ENCODE data around the gene ARFGEF3.

Gene ARFGEF3

GRCh38 chr6:138307816-138308730 is 146.3 kb downstream of the ARFGEF3 start:
- FAIRE-seq = no peak
- DNase-seq (ENCODE audit: low spot score) = no peak

GRCh38 chr6:138308731-138309110 is 147.0 kb downstream of the ARFGEF3 start:
- FAIRE-seq (no peak), DNase-seq (ENCODE audit: low spot score) (no peak)

- FAIRE-seq (no peak), DNase-seq (ENCODE audit: low spot score) (no peak)
These were observed 148.0 kb downstream of the ARFGEF3 start for GRCh38 chr6:138309695-138310094.

- FAIRE-seq (no peak), DNase-seq (ENCODE audit: low spot score) (no peak)
These were observed 148.6 kb downstream of the ARFGEF3 start for GRCh38 chr6:138310294-138310693.

GRCh38 chr6:138310821-138311220 is 149.1 kb downstream of the ARFGEF3 start:
- FAIRE-seq (no peak), DNase-seq (ENCODE audit: low spot score) (no peak)

- FAIRE-seq (no peak), DNase-seq (ENCODE audit: low spot score) (no peak)
These were observed 149.5 kb downstream of the ARFGEF3 start for GRCh38 chr6:138311268-138311667.

- DNase-seq (ENCODE audit: low spot score) (no peak), FAIRE-seq (no peak)
These were observed 157.1 kb downstream of the ARFGEF3 start for GRCh38 chr6:138318741-138319375.

- DNase-seq (ENCODE audit: low spot score) (no peak), FAIRE-seq (no peak)
These were observed 160.2 kb downstream of the ARFGEF3 start for GRCh38 chr6:138321934-138322333.

- FAIRE-seq (no peak), DNase-seq (ENCODE audit: low spot score) (no peak)
These were observed 162.1 kb downstream of the ARFGEF3 start for GRCh38 chr6:138323821-138324220.

- DNase-seq (ENCODE audit: low spot score) (no peak), FAIRE-seq (no peak)
These were observed 166.5 kb downstream of the ARFGEF3 start for GRCh38 chr6:138328210-138328609.

GRCh38 chr6:138330763-138331162 is 169.0 kb downstream of the ARFGEF3 start:
- FAIRE-seq (no peak), DNase-seq (ENCODE audit: low spot score) (no peak)

- DNase-seq (ENCODE audit: low spot score) (no peak), FAIRE-seq (no peak)
These were observed 169.7 kb downstream of the ARFGEF3 start for GRCh38 chr6:138331444-138331843.

- no peak for DNase-seq (ENCODE audit: low spot score)
- FAIRE-seq = no peak
These were observed 170.2 kb downstream of the ARFGEF3 start for GRCh38 chr6:138331984-138332383.

GRCh38 chr6:138334000-138334399 is 172.3 kb downstream of the ARFGEF3 start:
- DNase-seq (ENCODE audit: low spot score) (no peak), FAIRE-seq (no peak)

- DNase-seq (ENCODE audit: low spot score) (no peak), FAIRE-seq (no peak)
These were observed 173.2 kb downstream of the ARFGEF3 start for GRCh38 chr6:138334963-138335362.

- no peak for FAIRE-seq
These were observed 174.5 kb downstream of the ARFGEF3 start for GRCh38 chr6:138336221-138336620.

GRCh38 chr6:138337076-138337475 is 175.3 kb downstream of the ARFGEF3 start:
- DNase-seq (ENCODE audit: low spot score) (no peak), FAIRE-seq (no peak)

More at GRCh38 chr6:138336221-138336620, 174.5 kb downstream of the ARFGEF3 start:
- no peak for DNase-seq (ENCODE audit: low spot score)

- no peak for DNase-seq (ENCODE audit: low spot score)
- no peak for FAIRE-seq
These were observed 177.3 kb downstream of the ARFGEF3 start for GRCh38 chr6:138339024-138339423.

- FAIRE-seq (no peak), DNase-seq (ENCODE audit: low spot score) (no peak)
These were observed 179.4 kb downstream of the ARFGEF3 start for GRCh38 chr6:138341176-138341575.

- DNase-seq (ENCODE audit: low spot score) (no peak), FAIRE-seq (no peak)
These were observed 181.4 kb downstream of the ARFGEF3 start for GRCh38 chr6:138343112-138343511.

- DNase-seq (ENCODE audit: low spot score) = no peak
- FAIRE-seq = no peak
These were observed 184.0 kb downstream of the ARFGEF3 start for GRCh38 chr6:138345565-138346285.

All from RCC 7860 (cell line).